ENCODE measurements around the gene PODNL1.
"Not testable (repeated sequence)": the region's sequence is repeated elsewhere in the genome, so short reads cannot be mapped to it uniquely, and the experiment has no call there.

DNA sequence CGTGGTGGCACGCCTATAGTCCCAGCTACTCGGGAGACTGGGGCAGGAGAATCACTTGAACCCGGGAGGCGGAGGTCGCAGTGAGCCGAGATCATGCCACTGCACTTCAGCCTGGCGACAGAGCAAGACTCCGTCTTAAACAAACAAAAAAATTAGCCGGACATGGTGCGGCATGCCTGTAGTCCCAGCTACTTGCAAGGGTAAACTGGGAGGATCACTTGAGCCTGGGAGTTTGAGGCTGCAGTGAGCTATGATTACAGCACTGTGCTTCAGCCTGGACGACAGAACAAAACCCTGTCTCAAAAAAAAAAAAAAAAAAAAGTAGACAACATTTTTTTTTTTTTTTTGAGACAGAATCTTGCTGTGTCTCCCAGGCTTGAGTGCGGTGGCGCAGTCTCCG, 33.7 kb upstream of the PODNL1 start:
- TF ChIP-seq, protein P1, sequence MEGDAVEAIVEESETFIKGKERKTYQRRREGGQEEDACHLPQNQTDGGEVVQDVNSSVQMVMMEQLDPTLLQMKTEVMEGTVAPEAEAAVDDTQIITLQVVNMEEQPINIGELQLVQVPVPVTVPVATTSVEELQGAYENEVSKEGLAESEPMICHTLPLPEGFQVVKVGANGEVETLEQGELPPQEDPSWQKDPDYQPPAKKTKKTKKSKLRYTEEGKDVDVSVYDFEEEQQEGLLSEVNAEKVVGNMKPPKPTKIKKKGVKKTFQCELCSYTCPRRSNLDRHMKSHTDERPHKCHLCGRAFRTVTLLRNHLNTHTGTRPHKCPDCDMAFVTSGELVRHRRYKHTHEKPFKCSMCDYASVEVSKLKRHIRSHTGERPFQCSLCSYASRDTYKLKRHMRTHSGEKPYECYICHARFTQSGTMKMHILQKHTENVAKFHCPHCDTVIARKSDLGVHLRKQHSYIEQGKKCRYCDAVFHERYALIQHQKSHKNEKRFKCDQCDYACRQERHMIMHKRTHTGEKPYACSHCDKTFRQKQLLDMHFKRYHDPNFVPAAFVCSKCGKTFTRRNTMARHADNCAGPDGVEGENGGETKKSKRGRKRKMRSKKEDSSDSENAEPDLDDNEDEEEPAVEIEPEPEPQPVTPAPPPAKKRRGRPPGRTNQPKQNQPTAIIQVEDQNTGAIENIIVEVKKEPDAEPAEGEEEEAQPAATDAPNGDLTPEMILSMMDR (conservative IDR thresholded peaks at IDR 0.05 in 1 of 2, IDR thresholded peaks at IDR 0.05 in 1 of 2; ENCODE audit: low read depth in 1 of 2, low read length in 2 of 2) = not testable (repeated sequence)
- TF ChIP-seq EZH2 (IDR thresholded peaks at IDR 0.05; ENCODE audit: low read length, missing control alignments) = not testable (repeated sequence)

All from fibroblast of lung (primary cell).